Uterine smooth muscle cell (primary cell): ENCODE results near the gene AHCTF1. TPM values are rescaled to one million over a fixed set of nuclear protein-coding genes. Genes with fewer than 3 reads are reported as not detected.

ENCODE experiments used
- total RNA-seq: library from RNA; depleted of rRNA; stranded (reverse); fragments of >200 nt; gene quantifications from 2 replicates; pipeline ENCODE4 v1.2.3, GENCODE V29; 2014

Gene AHCTF1, protein sequence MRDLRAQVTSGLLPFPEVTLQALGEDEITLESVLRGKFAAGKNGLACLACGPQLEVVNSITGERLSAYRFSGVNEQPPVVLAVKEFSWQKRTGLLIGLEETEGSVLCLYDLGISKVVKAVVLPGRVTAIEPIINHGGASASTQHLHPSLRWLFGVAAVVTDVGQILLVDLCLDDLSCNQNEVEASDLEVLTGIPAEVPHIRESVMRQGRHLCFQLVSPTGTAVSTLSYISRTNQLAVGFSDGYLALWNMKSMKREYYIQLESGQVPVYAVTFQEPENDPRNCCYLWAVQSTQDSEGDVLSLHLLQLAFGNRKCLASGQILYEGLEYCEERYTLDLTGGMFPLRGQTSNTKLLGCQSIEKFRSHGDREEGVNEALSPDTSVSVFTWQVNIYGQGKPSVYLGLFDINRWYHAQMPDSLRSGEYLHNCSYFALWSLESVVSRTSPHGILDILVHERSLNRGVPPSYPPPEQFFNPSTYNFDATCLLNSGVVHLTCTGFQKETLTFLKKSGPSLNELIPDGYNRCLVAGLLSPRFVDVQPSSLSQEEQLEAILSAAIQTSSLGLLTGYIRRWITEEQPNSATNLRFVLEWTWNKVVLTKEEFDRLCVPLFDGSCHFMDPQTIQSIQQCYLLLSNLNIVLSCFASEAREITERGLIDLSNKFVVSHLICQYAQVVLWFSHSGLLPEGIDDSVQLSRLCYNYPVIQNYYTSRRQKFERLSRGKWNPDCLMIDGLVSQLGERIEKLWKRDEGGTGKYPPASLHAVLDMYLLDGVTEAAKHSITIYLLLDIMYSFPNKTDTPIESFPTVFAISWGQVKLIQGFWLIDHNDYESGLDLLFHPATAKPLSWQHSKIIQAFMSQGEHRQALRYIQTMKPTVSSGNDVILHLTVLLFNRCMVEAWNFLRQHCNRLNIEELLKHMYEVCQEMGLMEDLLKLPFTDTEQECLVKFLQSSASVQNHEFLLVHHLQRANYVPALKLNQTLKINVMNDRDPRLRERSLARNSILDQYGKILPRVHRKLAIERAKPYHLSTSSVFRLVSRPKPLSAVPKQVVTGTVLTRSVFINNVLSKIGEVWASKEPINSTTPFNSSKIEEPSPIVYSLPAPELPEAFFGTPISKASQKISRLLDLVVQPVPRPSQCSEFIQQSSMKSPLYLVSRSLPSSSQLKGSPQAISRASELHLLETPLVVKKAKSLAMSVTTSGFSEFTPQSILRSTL (N-terminal part only)
- 32.5 and 41.6 TPM in 2 replicates for total RNA-seq

GRCh38 chr1:246931549-246932365, at the start of gene AHCTF1:
TSS of gene AHCTF1 (minus strand) at chr1:246931948. CDS start at chr1:246918370, 13,578 bp downstream.

Other genes with a start within 250 kb of the AHCTF1 start
- 53.5 and 68.4 TPM in 2 replicates for gene SCCPDH, start 207.5 kb downstream of the AHCTF1 start, total RNA-seq
- 2.2 and 4.0 TPM in 2 replicates for gene ZNF695, start 76.1 kb upstream of the AHCTF1 start, total RNA-seq
- 3.7 and 3.9 TPM in 2 replicates for gene ZNF670, start 146.9 kb upstream of the AHCTF1 start, total RNA-seq
- gene ZNF669, start 172.4 kb upstream of the AHCTF1 start, total RNA-seq: 11.2 and 11.8 TPM in 2 replicates
- 29.0 and 38.5 TPM in 2 replicates for gene ZNF124, start 240.1 kb upstream of the AHCTF1 start, total RNA-seq